HG03558 (cell line): ENCODE measurements around the gene PIK3R5.

Experiments
- ATAC-seq: cut with Tn5 transposase; IDR thresholded peaks from one replicate; pipeline ENCODE4 v1.9.1; 2021; ENCODE audit warnings: moderate number of reproducible peaks; ENCODE audit not compliant: unreplicated experiment; ENCODE audit errors: extremely low read depth

Gene PIK3R5, protein sequence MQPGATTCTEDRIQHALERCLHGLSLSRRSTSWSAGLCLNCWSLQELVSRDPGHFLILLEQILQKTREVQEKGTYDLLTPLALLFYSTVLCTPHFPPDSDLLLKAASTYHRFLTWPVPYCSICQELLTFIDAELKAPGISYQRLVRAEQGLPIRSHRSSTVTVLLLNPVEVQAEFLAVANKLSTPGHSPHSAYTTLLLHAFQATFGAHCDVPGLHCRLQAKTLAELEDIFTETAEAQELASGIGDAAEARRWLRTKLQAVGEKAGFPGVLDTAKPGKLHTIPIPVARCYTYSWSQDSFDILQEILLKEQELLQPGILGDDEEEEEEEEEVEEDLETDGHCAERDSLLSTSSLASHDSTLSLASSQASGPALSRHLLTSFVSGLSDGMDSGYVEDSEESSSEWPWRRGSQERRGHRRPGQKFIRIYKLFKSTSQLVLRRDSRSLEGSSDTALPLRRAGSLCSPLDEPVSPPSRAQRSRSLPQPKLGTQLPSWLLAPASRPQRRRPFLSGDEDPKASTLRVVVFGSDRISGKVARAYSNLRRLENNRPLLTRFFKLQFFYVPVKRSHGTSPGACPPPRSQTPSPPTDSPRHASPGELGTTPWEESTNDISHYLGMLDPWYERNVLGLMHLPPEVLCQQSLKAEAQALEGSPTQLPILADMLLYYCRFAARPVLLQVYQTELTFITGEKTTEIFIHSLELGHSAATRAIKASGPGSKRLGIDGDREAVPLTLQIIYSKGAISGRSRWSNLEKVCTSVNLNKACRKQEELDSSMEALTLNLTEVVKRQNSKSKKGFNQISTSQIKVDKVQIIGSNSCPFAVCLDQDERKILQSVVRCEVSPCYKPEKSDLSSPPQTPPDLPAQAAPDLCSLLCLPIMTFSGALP

DNA sequence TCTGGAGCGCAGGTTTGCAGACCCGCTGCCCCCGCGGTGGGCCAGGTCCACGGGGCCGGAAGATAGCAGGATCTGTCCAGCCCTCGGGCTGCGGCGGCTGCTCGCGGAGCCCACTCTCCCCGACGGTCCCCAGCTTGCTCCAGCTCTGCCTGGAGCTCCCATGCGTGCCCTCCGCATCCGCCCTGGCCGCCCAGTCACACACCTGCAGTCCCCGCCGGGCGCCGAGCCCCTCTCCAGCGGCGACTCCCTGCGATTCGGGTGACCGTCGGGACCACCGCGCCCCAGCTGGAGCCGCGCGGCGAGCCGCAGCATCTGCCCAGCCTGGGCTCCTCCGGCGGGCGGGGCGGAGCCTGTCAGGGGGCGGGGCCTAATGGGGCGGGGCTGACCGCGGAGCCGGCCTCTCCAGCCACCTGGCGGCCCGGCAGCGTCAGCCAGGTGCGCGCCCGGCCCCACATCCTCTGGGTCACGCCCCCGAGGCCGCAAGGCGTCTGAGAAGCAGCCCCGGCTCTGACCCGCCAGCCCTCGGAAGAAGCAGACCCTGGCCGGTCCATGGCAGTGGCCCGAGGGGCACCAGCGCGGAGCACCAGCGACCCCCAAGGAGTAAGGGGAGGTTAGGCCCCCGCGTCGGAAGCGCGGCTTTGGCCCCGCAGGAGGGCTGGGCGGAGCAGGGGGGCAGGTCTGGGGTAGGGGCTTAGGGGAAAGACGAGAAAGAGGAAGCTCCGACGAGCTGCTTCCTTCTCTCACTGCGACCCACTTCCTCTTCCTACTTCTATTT, at the start of gene PIK3R5:
Gene PIK3R5 (minus strand): TSS at position 314 of the 775 bp plus-strand sequence. CDS start 54,213 bp downstream, outside the sequence.
- ATAC-seq = no peak

DNA sequence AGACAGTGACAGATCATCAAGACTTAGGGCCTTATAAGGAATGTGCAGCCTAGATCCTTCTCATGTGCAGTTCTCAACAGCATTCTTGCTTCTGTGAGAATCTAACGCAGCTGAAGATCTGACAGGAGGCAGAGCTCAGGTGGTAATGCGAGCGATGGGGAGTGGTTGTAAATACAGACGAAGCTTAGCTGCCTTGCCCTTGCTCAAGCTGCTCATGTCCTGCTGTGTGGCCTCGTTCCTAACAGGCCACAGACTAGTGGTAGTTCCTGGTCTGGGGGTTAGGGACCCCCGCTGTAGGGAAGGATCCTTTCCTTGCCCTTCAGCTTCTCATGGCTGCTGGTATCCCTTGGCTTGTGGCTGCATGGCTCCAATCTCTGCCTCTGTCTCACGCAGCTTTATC, 45.5 kb upstream of the PIK3R5 start:
- no peak for ATAC-seq

DNA sequence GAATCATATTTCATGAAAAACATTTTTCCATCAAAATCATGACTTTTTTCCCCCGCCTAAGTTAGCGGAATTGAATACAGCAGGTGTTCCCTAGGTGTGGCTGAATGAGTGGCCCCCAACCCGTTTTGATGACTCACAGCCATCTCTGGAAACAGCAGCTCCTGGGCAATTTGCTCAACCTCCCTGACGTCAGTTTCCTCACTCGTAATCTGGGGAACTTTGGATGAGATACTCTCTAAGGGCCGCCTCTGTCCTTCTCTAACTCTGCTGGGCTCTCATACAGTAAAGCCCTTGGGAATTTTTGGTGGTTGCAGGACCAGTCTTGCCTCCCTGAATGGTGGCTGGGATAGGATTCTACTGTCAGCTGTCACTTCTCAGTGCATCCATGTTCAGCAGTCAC, 44.2 kb upstream of the PIK3R5 start:
- ATAC-seq = no peak

DNA sequence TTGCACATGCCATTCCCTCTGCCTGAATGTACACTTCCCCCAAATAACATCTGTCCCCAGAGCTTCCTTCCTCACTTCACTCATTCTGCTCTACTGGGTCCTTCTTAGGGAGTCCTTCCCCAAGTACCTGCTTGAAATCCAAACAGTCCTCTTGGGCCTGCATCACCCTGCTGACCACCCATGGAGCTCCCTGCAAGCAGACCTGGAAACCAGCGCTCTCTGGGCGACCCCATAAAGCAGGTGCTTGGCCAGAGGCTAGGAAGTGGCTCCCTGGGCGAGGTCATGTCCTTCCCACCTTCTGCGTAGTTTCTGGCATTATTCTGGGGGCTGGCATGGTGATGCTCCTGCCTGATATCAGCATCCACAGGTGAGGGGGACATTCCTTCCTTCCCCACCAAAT, 43.6 kb upstream of the PIK3R5 start:
- no peak for ATAC-seq

DNA sequence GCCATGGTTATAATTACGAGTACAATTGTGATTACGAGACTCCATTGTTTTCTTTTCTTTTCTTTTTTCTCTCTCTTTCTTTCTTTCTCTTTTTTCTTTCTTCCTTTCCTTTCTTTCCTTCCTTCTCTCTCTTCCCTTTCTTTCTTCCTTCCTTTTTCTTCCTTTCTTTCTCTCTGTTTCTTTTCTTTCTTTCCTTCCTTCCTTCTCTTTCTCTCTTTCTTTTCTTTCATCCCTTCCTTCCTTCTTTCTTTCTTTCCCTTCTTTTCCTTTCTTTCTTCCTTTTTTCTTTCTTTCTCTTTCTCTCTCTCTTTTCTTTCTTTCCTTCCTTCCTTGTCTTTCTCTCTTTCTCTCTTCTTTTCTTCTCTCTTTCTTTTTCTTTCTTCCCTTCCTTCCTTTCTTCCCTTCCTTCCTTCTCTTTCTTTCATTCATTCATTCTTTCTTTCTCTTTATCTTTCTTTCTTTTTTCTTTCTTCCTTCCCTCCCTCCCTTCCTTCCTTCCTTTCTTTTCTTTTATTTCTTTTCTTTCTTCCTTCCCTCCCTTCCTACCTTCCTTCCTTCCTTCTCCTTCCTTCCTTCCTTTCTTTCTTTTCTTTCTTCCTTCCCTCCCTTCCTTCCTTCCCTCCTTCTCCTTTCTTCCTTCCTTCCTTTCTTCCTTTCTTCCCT, 41.7 kb upstream of the PIK3R5 start:
- no peak for ATAC-seq

DNA sequence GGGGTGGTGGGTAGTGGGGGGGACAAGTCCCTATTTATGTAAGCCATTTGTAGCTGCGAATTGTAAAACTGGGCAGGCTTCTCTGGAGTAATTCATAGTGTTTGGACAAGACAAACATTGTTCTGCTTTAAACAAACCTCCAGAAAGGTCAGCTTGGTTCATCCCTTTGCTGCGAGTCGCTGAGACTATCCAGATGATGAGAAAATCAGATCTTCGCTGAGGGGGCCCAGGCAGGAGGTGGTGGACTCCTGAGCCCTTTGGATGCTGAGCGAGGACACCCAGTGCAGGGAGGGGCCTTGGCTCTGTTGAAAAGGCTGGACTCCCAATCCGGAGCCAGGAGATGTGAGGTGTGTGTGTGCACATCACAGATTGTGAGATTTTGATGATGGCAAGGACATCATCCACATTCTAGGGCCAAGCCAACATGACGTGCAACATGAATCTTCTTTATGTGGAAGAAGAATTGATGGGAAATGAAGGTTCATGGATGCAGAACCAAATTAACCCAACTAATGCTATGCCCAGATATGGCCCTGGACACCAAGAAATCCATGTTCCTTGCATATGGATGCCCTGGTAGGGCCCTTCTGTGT, 40.8 kb upstream of the PIK3R5 start:
- ATAC-seq = no peak

DNA sequence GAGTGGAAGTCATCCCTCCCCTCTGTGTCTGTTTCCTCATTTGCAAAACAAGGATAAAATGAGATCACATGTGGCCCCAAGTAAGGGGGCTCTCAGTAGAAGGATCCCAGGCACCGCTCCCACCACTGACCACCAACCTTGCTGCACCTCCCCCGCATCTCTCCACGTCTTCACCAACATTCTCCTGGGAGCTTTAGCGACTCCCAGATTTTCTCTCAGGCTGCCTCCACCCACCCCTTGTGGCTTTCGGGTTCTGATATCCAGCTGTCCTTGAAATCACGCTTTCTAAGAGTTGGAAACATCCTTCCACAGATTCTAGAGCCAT, 39.4 kb upstream of the PIK3R5 start:
- no peak for ATAC-seq

DNA sequence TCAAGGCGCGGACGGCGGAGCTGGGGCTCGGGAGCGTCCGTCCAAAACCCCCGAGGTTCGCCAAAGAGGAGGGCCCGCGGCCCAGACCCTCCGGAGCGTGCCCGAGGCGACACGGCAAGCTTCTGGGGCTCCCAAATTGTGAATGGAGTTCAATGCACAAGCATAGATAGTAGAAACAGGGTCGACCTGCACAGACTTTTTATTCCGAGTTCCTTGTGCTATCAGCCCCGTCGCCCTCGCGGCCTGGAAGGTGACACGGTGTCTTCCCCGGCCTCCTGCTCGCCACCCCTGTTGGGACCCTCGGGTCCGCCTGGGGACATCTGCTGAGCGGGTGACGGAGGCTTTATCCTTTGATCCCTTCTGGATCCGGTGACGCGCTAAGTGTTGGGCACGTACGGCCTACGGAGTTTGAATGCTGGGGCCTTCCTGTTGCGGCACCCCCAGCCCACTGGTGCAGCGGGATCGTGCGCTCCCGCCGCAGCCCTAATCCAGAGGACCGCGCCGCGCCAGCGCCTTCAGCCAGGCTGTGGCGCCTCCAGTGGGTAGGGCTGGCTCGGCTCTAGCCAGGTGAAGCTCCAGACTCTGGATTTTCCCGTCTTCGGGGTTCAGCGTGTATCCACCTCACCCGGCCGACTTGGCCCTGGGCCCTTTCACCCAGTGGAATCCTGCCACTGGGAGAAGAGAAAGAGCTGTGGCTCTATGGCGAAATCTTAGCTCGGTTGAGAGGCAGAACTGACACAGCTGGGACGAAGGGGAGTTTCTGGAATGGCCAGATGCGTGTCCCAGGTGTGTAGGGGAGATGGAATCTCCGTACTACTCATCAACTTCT, 38.8 kb upstream of the PIK3R5 start:
- no peak for ATAC-seq

DNA sequence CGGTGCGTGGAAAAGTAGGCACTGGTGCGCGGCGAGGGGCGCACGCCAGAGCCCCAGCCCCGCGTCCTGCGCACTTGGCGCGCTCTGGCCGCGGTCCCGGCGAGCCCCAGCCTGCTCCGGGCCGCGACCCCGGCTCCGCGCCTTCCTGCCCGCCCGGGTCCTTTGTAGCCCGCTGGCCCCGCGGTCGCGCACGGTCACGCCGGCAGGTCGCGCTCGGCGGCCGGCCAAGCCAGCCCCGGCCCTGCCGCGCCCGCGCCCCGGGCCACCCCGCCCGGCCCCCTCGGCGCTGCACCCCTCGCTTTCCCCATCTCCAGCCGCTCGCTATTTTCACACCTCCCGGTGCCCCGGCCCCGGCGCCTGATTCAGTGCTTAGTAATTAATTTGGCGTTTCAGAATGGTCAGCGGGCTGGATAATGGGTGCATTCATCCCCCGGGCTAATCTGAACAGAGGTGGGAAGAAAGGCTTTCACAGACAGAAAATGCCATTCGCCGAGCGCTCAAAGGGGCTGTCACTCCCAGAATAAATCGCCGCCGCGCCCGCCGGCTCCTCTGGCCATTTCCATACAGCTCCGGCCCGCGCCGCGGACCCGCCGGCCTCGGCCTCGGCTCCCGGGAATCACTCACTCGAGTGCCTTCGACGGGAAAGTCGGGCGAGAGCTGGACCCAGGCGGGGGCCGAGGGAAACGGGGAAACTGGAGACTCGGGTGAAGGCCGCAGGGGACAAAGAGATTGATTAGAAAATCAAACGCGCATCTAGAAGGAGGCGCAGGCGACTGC, 38.0 kb upstream of the PIK3R5 start:
- ATAC-seq = no peak

DNA sequence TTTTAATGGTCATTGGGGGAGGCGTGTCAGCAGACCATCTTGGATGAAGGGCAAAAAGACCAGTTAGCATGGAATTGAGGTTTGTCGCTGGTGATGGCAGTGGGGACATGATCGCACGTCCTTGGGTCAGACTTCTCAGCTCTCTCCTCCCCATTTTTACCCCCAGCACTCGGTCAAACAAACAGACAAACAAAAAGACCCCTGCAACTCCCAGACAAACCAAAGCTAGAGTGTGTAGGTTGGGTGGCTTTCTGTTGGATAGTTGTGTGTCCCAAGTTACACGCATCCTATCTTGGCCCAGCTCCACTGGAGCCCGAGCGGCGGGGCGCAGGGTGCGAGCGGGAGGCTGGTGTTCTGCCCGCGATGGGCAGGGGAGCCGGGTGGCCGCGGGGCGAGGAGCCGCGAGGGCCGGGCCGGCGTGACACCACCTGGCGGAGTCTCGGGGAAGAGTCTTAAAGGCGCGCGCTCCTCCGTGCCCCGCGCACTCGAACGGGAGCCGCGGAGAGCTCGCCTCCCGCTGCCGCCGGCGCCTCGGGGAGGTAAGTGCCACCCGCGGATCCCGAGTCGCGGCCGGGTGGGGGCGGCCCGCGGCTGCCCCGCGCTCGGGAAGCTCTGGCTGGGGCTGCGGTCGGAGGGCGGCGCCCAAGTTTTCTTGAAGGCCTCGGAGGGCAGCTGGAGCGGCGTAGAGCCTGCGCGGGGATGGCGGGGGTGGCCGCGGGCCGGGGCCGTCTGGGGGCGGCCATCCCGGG, 37.3 kb upstream of the PIK3R5 start:
- no peak for ATAC-seq

DNA sequence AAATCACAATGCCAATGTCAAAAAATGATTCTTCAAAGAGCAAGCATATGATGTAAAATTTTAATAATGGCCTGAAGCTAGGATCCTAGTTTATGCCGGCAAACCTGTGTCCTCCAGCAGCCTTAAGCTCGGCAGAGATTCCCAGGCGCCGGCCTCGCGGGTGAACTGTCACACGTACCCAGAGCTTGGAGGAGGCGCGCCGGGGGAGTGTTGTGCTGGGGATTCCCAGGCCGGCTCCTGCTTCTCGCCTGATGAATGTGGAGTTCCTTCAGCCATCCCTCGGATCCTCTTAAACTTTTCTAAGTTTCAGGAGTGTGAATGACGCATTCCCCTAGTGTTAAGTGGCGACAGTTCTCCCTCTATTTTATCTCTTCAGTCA, 36.7 kb upstream of the PIK3R5 start:
- ATAC-seq = no peak

DNA sequence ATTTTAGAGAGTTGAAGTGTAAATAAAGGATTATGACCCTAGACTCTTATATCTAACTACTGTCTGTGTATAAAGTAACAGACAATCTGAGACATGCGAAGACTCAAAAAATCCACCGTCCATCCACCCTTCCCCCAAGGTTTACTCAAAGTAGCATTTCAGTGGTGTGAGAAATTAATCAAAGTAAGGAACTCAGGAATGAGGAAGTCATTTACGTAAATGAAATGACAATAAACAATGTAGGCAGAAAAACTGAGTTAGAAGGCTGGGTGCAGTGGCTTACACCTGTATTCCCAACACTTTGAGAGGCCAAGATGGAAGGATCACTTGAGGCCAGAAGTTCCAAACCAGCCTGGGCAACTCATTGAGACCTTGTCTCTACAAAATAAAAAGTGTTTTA, 36.1 kb upstream of the PIK3R5 start:
- no peak for ATAC-seq

DNA sequence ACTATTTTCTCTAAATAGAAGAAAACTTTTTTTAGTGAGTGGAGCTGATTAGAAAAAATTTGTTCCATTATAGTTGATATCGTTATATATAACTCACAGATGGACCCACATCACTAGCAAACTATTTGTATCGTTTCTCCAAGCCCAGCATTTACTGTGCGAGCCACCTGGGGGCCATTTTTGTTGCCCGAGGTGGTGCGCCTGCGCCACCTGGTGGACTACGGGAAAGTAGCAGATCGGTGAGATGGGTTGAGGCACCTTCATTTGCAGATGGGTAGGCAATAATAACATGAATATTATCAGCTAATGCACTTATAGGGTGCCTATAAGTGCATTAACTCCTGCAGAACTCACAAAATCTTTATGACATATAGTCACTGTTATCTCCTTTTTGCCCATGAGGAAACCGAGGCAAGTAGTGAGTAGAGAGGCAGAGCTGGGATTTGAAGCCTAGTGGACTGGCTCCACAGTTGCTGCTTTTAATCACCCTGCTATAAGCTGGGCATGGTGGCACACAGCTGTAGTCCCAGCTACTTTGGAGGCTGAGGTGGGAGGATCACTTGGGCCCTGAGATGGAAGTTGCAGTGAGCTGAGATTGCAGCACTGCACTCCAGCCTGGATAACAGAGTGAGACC, 32.6 kb upstream of the PIK3R5 start:
- no peak for ATAC-seq

DNA sequence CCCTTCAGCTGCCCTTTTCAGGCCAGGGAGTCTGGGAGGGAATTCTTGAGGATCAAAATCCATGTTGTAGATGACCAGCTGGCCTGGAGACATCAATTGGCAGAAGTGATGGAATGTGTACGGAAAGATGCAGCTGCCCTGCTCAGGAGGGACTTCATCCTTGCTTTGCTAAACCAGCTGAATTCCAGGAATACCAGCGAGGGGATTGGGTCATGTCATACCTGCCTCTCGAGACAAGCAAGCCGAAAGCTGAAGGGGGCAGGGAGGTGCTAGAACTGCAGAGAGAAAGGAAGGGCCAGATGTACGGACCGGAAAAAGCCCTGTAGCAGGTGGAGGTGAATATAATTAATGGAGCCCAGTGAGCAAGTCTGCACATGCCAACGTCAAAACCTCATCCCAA, 30.2 kb upstream of the PIK3R5 start:
- no peak for ATAC-seq

DNA sequence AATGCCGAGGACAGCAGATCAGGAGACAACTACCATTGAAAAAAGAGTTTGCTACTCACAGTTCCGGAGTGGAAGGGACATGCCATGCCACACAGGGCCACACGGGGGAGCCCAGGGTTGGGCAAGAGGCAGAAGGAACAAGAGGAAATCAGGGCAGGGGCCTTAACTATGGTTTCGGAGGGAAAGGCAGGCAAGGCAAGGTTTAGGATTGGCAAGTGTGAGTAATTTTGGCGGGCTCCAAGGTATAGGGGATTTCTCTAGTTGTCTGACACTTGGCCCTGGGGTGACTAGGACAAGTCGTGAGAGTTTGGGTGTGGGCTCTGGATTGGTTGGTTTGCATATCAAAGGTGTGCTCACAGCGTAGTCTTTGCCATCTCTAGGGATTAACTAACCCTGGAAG, 28.8 kb upstream of the PIK3R5 start:
- no peak for ATAC-seq

DNA sequence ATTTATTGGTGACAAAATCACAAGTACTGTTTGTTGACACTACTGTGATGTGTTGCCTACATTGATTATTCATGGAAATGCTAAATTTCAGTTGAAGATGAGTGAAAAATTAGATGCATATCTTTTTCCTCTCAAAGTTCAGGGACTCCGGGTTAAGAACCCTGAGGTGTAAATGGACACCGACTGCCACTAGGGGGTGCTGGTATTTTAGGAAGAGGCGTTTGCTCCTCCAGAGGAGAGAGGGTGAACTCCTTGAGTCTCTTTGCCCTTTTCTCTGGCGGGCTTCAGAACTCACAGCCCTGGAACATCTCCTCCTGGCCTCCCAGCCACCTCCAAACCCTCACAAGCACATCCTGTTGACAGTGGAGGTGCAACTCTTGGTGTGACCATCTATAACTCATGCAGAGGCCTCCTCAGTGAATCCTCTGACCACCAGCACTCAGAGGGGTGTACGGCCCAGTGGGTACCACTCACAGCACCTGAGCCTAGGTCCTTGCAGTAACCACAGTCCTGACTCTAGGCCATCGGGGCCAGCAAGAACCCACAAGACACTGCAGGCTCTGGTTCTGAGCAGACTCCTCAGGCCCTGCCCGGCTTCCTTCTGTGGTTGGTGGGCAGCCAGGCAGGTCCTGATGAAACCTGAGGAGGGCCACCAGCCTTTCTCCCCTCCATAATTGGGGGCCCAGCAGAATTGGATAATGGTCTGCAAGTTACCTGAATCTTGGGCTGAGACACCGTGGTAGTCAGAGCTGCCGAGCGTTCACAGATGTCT, 26.2 kb upstream of the PIK3R5 start:
- no peak for ATAC-seq
